GM12801 (cell line): ENCODE measurements around the gene MEF2C.

Source experiments
- TF ChIP-seq, protein P1 (sequence below): IDR thresholded peaks from one replicate; pipeline ENCODE4 v1.5.1; 2011; ENCODE audit warnings: control low read depth; ENCODE audit not compliant: insufficient read length; ENCODE audit errors: extremely low read depth

MEF2C gene

DNA sequence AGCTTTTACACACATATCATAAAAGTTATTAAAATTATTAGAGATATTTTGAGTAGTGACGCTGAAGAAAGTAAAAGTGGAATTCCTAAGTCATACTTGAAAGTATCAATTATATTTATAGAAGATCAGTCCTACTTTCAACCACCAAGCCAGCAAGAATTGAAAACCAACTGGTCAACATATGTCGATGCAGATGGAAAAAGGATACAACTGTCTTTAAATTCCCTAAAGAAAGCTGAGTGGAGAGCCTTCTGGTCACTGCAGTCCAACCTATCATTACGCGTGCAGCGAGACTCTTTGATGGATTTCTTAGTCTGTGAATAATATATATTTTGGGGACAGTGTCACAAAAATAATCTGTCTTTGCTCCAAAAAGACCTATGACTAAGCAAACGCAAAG is 15.3 kb downstream of the MEF2C start:
- TF ChIP-seq, protein P1, sequence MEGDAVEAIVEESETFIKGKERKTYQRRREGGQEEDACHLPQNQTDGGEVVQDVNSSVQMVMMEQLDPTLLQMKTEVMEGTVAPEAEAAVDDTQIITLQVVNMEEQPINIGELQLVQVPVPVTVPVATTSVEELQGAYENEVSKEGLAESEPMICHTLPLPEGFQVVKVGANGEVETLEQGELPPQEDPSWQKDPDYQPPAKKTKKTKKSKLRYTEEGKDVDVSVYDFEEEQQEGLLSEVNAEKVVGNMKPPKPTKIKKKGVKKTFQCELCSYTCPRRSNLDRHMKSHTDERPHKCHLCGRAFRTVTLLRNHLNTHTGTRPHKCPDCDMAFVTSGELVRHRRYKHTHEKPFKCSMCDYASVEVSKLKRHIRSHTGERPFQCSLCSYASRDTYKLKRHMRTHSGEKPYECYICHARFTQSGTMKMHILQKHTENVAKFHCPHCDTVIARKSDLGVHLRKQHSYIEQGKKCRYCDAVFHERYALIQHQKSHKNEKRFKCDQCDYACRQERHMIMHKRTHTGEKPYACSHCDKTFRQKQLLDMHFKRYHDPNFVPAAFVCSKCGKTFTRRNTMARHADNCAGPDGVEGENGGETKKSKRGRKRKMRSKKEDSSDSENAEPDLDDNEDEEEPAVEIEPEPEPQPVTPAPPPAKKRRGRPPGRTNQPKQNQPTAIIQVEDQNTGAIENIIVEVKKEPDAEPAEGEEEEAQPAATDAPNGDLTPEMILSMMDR = no peak

DNA sequence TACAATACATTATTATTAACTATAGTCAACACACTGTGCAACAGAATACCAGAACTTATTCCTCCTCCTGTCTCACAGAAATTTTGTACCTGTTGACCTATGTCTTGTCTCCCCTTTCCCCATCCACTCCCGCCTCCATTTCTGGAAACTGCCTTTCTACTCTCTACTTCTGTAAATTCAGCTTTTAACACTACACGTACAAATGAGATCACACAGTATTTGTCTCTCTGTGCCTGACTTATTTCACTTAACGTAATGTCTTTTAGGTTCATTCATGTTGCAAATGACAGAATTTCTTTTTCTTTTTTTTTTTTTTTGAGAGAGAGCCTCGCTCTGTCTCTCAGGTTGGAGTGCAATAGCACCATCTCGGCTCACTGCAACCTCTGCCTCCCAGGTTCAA is 19.5 kb downstream of the MEF2C start:
- TF ChIP-seq, protein P1 = no peak

DNA sequence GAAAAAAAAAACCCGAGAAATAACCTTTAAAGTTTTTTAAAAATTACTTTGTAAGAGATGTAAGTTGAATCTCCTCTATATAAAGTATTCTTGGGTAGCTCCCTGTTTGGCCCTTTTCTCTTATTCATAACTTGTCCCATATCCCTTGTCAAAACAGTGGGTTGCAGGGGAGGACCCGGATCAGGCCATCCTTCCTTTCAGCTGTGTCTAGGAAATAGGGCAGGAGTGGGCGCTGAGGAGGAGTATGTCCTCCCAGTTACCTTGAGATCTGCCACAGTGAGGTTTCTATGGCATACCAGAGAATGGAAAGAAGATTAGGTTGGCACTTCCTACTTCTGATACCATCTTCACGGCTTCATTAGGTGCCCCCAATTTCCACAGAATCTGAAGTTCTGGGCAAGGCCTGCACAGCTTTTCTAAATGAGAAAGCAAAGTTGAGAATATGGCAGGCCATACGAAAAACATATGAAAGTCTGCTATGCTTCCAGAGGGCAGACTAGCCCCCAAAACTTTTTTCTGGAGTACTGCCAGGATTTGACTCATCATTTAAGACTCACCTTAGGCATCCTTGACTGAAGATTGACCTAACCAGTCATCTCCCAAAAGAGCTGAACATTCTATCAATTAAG is 20.3 kb downstream of the MEF2C start:
- TF ChIP-seq, protein P1 = no peak

DNA sequence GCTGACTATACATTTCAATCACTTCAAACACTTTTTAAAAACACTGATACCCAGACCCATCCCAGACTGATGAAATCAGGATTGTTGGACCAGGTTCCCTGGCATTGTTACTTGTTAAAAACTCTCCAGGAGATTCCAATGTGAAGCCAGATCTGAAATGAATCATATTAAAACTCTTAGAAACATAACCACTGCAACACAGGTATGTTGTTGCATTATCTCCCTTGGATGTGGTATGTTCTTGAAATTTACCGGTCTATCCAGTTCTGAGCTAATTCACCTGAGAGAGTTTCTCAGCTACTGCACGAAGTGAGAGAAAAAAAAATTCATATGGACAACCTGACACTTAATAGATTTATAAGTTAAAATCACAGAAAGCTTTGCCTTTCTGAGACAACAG is 21.8 kb downstream of the MEF2C start:
- TF ChIP-seq, protein P1 = no peak

DNA sequence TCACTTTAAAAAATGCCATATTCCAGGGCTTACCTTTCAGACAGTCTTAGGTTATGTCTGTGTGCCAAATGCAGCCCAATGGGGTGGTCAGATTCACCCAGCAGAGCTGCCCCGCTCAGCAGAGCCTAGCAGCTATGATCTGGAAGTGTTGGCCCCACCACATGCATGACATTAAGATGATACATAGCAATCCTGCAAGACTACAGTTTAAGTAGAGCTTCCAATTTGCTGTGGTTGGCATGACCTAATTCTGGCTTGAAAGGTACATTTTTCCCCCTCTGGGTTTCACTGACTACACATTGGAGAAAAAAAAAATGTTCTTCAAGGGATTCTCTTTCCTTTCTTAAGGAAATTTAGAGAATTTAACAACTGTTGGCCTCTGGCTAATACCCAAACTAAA is 22.5 kb downstream of the MEF2C start:
- TF ChIP-seq, protein P1 = no peak

DNA sequence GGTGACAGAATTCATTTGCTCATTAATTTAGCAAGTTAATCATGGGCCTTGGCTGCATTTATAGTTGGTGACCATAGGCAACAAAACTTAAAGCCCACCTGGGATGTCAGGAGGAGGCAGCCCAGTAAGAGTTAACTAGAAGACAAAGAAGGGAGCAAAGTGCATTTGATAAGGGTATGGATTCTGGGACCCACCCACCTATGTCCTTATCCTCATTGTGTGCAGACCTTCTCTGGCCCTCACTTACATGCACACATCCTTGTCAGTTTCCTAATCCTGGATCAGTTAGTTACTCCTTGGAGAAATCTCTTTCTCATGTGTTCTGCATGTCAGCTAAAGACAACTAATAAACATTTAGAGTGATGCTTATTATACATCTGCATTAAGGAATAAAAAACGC is 24.6 kb downstream of the MEF2C start:
- TF ChIP-seq, protein P1 = no peak

DNA sequence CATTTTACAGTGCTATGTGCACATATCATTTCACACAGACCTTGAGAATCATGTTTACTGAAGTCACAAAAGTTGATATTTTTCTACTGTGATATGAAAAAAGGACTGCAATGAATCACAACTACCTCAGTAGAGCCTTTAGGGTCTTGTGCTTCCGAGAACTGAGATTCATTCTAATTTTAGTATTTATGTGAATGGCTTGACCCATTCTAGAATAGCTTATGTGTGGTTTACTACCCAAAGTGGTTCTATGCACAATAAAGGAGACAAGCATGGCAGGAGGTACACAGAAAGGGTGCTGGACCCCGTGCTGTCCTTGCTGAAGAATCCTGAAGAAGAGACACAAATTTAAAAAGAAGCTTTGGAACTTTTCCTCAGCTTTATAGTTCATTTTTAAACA is 28.2 kb downstream of the MEF2C start:
- TF ChIP-seq, protein P1 = no peak
